Activated naive CD4-positive, alpha-beta T cell treated with anti-CD3 and anti-CD28 coated beads, Interleukin-2, amount 50 U/mL, for 16 hours (primary cell): ENCODE data around the gene CYS1.

Experiments
- DNase-seq: peaks from one replicate; pipeline ENCODE4 v3.0.0-alpha.2; 2020

CYS1 gene

DNA sequence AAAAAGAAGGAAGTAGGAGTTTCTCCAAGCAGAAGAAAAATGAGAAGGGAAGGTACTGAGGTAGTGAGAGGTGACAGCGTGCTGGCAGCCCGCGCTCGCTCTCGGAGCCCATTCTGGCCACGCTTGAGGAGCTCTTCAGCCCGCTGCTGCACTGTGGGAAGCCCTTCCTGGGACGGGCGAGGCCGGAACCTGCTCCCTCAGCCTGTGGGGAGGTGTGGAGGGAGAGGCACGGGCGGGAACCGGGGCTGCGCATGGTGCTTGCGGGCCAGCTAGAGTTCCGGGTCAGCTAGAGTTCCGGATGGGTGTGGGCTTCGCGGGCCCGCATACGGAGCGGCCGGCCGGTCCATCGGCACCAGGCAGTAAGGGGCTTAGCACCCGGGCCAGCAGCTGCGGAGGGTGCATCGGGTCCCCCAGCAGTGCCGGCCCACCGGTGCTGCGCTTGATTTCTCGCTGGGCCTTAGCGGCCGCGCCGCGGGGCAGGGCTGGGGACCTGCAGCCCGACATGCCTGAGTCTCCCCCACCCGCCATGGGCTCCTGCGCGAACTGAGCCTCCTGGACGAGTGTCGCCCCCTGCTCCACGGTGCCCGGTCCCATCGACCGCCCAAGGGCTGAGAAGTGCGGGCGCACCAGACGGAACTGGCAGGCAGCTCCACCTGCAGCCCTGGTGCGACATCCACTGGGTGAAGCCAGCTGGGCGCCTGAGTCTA, 11.1 kb upstream of the CYS1 start:
- peak; percentile 38 for DNase-seq

GRCh38 chr2:10089565-10090190, 9.5 kb upstream of the CYS1 start:
- no peak for DNase-seq

DNA sequence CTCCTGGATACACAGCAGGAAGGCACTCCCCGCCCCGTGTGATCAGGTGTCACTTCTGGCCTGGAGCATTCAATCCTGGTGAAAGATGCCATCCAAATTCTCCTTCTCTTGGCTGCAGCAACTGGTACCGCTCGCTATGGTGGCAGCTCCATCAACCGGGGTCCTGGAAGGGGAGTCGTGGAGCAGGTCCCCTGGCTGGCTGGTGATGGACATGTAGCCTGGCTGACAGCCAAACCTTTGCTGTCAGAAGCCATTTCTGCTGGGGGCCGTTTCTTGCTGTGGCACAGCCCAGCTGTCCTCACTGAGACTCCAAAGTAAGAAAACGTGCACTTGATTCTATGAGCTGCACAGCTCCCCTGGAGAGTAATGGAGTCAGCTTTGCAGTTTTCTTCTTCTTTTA, 7.1 kb upstream of the CYS1 start:
- DNase-seq, result no peak

DNA sequence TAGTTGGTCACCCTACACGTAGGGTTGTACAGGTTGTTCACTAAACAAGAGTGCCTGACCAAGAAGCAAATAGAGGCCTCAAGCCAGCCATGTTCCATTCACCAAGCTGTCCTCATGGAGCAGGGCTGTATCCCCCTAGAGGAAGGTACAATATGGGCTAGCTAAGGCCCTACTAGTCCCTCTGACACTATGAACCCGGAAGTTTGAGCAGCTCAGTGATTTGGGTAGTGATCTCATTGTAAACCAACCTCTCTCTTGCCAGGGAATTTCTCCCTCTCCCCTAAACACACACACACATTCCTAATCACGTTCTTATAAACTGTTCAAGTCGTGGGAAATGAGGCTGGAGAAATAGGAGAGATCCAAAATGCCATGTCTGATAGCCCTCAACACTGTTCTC, 6.7 kb upstream of the CYS1 start:
- DNase-seq, result no peak

DNA sequence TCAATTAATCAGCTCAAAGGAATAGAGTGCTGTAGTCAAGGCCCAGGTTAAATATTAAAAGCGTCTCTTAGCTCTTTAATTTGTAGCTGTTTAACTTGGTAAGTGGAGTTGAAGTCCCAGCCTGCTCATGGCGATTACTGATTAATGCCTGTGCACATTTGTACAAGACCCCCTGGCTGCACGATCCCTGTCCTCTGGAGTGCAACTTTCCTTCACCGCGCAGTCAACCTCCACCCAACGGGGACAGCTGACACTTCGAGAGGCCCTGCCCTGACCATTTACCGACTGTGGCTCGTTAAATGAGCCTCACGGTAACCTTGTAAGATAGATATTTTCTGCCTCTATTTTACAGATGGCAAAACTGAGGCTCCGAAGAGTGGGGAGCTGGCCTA, 5.5 kb upstream of the CYS1 start:
- no peak for DNase-seq

DNA sequence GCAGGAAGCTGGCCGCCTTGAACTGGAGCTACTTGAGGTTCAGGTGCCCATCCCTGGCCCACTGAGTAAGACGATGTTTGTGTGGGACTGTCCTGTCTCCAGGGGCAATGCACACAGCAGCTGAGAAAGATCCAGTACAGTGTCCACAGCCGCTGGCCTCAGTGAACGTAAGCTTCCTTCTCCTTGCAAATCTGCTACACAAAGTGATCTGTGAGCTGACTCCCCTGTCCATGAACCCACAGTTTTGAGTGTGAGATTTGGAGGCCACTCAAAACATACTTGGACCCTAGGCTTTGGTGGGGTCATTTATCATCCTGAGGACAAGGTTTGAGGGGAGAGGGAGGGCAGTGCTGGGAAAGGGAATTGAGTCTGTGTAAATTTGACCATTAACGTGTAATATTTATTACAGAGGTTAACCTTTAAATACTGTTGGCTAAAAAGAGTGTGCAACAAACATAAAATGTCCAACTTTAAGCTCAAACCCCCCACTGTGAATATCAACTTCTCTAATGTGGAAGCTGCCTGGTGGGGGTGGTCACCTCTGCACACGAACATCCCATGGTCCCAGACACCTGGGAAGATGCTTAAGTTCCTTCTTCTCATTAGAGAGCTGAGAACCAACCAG, 4.9 kb upstream of the CYS1 start:
- no peak for DNase-seq

- DNase-seq, result no peak
These were observed 4.1 kb upstream of the CYS1 start for GRCh38 chr2:10084223-10084865.

DNA sequence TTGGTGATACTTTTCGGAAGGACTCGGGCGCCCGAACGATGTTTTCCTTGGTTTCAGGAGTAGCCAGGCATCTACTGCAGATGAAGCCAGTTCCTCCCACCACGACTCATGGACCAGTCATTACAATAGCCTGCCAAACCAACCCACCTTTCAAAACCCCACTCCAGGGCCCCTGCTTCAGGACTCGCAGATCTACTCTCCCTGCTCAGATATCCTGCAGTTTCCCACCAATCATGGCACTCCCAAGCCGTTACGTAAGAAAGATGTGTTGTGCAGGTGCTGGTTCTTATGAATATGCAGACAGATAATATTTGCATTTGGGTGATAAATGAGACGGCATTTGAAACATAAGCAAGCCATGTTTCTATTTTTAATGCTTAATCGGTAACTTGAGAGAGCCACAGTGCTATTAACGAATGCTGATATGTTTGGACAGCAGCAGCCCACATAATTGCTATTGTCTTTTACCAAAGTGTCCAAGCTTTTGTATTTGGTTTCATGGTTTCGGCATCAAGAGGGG, 3.5 kb upstream of the CYS1 start:
- no peak for DNase-seq

GRCh38 chr2:10083046-10083445, 2.8 kb upstream of the CYS1 start:
- DNase-seq, result no peak

DNA sequence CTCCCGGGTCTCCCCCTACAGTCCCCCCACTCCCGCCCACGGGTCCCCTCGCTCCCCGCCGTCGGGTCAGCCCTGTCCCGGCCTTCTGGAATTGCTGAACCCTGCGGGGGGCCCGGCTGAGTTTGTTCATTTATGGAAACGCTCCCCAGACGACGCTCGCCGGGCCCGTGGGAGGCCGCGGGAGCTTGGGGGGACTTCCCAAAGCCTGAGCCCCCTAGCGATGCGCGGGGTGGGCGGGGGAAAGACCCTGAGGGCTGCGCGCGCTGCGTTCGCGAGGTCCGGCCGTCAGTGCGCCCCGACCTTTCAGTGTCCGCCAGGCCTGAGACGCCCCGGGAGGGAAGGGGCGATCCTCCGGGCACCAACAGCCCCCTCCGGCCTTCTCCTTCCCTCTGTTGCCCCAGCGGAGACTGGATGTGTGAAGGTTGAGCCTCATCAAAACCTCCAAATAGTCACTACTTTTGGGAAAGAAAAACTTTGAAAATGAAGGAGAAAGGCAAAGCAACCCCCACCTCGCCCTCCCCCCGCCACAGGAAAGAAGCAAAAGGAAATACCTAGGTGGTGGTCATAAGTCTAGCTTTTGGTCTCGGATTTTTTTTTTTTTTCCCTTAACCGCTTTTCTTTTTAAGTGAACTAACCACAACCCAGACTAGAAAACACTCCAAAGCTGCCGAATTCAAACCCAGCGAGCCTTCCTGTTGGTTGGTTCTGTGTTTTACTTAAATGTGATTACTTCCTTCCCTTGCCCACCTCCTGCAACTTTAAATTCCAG, 509 bp upstream of the CYS1 start:
- no peak for DNase-seq

- no peak for DNase-seq
These were observed 843 bp downstream of the CYS1 start for GRCh38 chr2:10079266-10079869.

- no peak for DNase-seq
These were observed 1.4 kb downstream of the CYS1 start for GRCh38 chr2:10078704-10079265.

GRCh38 chr2:10078001-10078400, 2.2 kb downstream of the CYS1 start:
- DNase-seq, result no peak

- no peak for DNase-seq
These were observed 3.2 kb downstream of the CYS1 start for GRCh38 chr2:10076988-10077527.

DNA sequence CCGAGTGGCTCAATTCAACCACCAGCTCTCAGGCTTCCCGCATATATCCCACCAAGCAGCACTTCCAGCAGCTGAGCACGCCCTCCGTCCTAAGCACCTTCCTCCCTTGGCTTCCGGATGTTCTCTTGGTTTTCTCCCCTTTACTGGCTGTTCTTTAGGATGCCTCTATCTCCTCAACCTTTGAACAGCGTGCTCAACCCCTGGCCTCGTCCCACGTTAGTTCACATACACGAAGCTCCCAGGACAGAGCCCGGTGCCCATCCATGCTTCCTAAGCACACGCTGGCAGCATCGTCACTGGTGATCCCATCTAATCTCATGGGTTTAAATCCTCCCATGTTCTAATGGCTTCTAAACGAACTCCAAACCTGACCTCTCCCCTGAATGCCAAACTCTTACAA, 3.7 kb downstream of the CYS1 start:
- DNase-seq, result no peak

DNA sequence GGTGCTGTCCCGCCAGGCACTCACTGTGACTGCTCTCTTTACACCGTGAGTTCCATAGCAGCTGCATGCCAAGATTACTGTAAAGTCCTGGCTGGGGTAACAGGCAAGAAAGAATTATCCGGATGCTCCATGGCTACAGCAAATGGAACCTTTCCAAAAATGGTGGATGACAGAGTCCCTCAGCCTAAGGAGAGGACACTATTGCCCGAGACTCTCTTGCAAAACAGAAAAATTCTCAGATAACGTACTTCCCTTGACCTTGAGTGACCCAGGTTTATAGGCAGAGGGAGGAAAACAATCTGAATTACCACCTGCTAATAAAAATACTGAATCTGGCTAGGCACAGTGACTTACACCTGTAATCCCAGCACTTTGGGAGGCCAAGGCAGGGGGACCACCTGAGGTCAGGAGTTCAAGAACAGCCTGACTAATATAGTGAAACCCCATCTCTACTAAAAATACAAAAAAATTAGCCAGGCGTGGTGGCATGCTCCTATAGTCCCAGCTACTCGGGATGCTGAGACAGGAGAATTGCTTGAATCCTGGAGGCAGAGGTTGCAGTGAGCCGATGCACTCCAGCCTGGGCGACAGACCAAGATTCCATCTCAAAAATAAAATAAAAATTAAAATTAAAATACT, 4.5 kb downstream of the CYS1 start:
- no peak for DNase-seq

- no peak for DNase-seq
These were observed 5.1 kb downstream of the CYS1 start for GRCh38 chr2:10075101-10075500.

GRCh38 chr2:10073706-10074105, 6.5 kb downstream of the CYS1 start:
- DNase-seq, result no peak

- peak; percentile 74 for DNase-seq
These were observed 7.3 kb downstream of the CYS1 start for GRCh38 chr2:10072656-10073480.

GRCh38 chr2:10071595-10071994, 8.6 kb downstream of the CYS1 start:
- no peak for DNase-seq
